Kidney (tissue), 14 donors: ENCODE results near the gene PIP4K2A. TPM values are rescaled to one million over a fixed set of nuclear protein-coding genes. Genes with fewer than 3 reads are reported as not detected.

Experiments
- DNase-seq, 5 donors: peaks; one replicate each; pipeline ENCODE4 v3.0.0-alpha.2; 2013 to 2020
- FAIRE-seq: peaks from 2 replicates; lab custom pipeline; 2012; peaks lifted over from hg19 to GRCh38; lab: Jason Lieb, UNC
- H3K27ac ChIP-seq, 2 donors: one replicate each; pipeline ENCODE4 v1.7.0; 2013; ENCODE audit warnings: low read depth in 2 of 2, low read length in 2 of 2, inconsistent platforms in 1 of 2
- H3K27me3 ChIP-seq: one replicate; pipeline ENCODE4 v1.7.1; 2013; ENCODE audit warnings: low read length, inconsistent platforms; ENCODE audit not compliant: control insufficient read depth, insufficient read depth
- H3K36me3 ChIP-seq, 3 donors: one replicate each; pipeline versions ENCODE4 v1.7.0 to v1.7.1; 2013; ENCODE audit warnings: low read length in 3 of 3, control low read depth in 1 of 3, inconsistent platforms in 1 of 3; ENCODE audit not compliant: insufficient read depth in 3 of 3, control insufficient read depth in 2 of 3
- H3K4me1 ChIP-seq, 3 donors: one replicate each; pipeline versions ENCODE4 v1.7.0 to v1.7.1; 2013; ENCODE audit warnings: low read length in 3 of 3, inconsistent platforms in 1 of 3, low read depth in 1 of 3; ENCODE audit not compliant: control insufficient read depth in 2 of 3, insufficient read depth in 2 of 3
- H3K4me3 ChIP-seq, 3 donors: one replicate each; pipeline versions ENCODE4 v1.7.0 to v1.8.1; 2013; ENCODE audit warnings: low read length in 3 of 3, control low read depth in 1 of 3, inconsistent platforms in 1 of 3
- H3K9ac ChIP-seq, 3 donors: one replicate each; pipeline versions ENCODE4 v1.7.0 to v1.7.1; 2013; ENCODE audit warnings: low read length in 3 of 3, control low read depth in 1 of 3, inconsistent platforms in 1 of 3
- H3K9me3 ChIP-seq, 3 donors: one replicate each; pipeline versions ENCODE4 v1.7.0 to v1.7.1; 2013; ENCODE audit warnings: low read length in 3 of 3, control low read depth in 1 of 3, inconsistent platforms in 1 of 3; ENCODE audit not compliant: control insufficient read depth in 2 of 3, insufficient read depth in 1 of 3
- intact Hi-C: fragments of 100-400 bp; cut with DNase I; formaldehyde crosslinking; loops from one replicate; pipeline ENCODE4 v1.11.1; 2022
- polyA plus RNA-seq: library from polyadenylated mRNA; stranded (reverse); fragments of 350-450 nt; fragmentation: Illumina TruSeq; extraction: RNeasy Lipid Tissue Mini Kit (QIAGEN cat#74804); gene quantifications from one replicate; pipeline ENCODE4 v1.2.3, GENCODE V29; 2014; ENCODE audit warnings: low read depth, low replicate concordance; ENCODE audit not compliant: insufficient read depth
- total RNA-seq: library from RNA; stranded (reverse); fragmentation: NEBNext Ultra II Directional; extraction: Animal tissue kit (Norgen Biotek cat#: 25700); gene quantifications from one replicate; pipeline ENCODE4 v1.2.1, GENCODE V29; 2021
- TF ChIP-seq, protein P1 (sequence below): IDR thresholded peaks from 3 replicates; pipeline ENCODE4 v1.5.1; 2012; ENCODE audit warnings: mild to moderate bottlenecking, moderate library complexity, borderline replicate concordance; ENCODE audit not compliant: insufficient read depth; ENCODE audit errors: extremely low read depth
- donor health status: control.
- donor health status: control.
- donor health status: control.
- donor health status: control.
- donor health status: control.
- donor health status: DM: yes; HTN: yes; CAD: no.
- donor health status: Normal renal cell carcinoma (clear cell type).

Gene PIP4K2A
- total and polyA plus RNA-seq, 2 donors from 2014 or later = 12.2 to 54.6 TPM

DNA sequence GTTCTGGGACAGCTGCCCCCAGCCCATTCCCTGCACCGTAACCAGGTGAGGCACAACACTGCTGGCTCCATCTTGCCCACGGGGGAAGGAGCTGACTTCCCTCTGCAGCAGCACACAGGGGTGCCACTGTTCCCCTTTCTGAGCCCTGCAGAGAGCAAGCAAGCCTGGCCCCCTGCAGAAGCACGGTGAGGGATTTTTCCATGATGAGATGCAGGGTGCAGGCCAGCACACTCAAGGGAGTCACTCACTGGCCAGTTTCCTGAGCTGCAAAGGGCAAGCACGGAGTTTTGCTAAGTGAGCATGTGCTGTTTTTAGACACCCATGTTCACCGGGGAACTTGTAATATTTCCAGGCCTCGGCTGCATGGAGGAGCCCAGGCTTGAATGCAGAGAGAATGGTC lies 176.6 kb downstream of the PIP4K2A start:
- DNase-seq (no peak), FAIRE-seq (no peak)
- no peak overlapping the region for H3K4me3 ChIP-seq
- intact Hi-C loops = no loop called here
- no peaks in the 10 kb centered on the region for H3K27me3 ChIP-seq
- H3K9ac ChIP-seq = no peak overlapping the region
- no peaks in the 10 kb centered on the region for H3K9me3 ChIP-seq
- TF ChIP-seq, protein P1, sequence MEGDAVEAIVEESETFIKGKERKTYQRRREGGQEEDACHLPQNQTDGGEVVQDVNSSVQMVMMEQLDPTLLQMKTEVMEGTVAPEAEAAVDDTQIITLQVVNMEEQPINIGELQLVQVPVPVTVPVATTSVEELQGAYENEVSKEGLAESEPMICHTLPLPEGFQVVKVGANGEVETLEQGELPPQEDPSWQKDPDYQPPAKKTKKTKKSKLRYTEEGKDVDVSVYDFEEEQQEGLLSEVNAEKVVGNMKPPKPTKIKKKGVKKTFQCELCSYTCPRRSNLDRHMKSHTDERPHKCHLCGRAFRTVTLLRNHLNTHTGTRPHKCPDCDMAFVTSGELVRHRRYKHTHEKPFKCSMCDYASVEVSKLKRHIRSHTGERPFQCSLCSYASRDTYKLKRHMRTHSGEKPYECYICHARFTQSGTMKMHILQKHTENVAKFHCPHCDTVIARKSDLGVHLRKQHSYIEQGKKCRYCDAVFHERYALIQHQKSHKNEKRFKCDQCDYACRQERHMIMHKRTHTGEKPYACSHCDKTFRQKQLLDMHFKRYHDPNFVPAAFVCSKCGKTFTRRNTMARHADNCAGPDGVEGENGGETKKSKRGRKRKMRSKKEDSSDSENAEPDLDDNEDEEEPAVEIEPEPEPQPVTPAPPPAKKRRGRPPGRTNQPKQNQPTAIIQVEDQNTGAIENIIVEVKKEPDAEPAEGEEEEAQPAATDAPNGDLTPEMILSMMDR = no peak
- no peaks in the 10 kb centered on the region for H3K4me1 ChIP-seq
- H3K36me3 ChIP-seq = peaks cover 2 to 16% (median 16%) of the 10 kb centered on the region in 3 donors
- H3K27ac ChIP-seq = no peak overlapping the region

DNA sequence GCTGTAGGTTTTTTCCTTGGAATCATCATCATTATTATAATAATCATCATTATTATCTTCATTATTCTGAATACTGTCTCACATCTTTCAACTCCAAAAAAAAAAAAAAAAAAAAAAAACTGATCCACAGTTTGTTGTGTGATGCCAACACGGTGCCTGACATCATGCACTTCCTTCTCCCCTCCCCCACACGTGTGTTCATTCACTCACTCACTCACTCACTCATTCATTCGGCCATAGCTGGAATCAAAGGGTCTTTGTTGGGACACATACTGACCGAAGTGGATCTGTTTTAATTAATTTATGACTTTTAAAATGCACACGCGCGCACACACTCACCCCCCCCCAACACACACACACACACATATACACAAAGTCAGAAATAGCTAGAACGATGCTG lies 177.8 kb downstream of the PIP4K2A start:
- no peaks in the 10 kb centered on the region for H3K27me3 ChIP-seq
- intact Hi-C loops = no loop called here
- H3K36me3 ChIP-seq = peaks cover 2 to 12% (median 7%) of the 10 kb centered on the region in 3 donors
- no peak overlapping the region for H3K4me3 ChIP-seq
- TF ChIP-seq, protein P1 = no peak
- H3K27ac ChIP-seq = no peak overlapping the region
- no peak for FAIRE-seq
- H3K9me3 ChIP-seq = no peaks in the 10 kb centered on the region
- H3K9ac ChIP-seq = no peak overlapping the region
- no peak for DNase-seq
- H3K4me1 ChIP-seq = no peaks in the 10 kb centered on the region

DNA sequence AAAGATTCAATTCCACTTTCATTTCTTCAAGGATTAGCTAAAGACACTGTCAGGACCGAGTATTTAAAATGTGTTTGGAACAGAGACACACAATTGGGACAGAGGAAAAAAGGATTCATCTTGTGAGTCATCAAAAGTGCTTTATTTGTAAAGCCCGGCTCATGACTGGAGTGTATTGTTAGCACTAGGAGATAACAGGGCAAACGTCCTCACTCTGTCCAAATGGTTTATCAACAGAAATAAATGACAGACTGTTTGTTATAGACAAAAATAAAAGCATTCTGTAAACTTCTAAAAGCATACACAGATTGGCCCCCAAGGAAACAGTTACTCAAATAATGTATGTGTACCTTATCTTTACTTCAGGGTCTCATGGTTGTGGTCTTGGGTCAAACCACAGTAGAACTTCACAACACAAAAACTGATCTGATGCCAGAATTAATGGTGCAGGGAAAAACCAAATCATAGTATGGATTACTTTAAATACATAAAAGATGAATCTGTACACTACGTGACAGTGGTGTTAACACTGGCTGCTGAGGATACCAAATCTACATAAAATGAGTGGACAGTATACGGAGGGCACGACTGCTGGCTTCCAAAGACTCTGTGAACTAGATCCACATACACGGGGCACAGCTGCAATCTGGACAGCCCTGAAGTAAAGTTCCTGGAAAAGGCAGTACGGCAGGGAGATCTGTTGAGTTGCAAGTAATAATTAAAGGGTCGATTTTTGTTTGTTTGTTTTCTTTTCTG lies 179.4 kb downstream of the PIP4K2A start:
- Histone ChIP-seq H3K36me3 (peaks cover 0 to 9% (median 0%) of the 10 kb centered on the region in 3 donors), H3K9ac (no peak overlapping the region), H3K9me3 (no peaks in the 10 kb centered on the region), H3K27ac (no peak overlapping the region), H3K27me3 (no peaks in the 10 kb centered on the region), H3K4me3 (no peak overlapping the region), H3K4me1 (no peaks in the 10 kb centered on the region)
- intact Hi-C loops = no loop called here
- TF ChIP-seq, protein P1 = no peak
- no peak for DNase-seq
- FAIRE-seq = no peak

DNA sequence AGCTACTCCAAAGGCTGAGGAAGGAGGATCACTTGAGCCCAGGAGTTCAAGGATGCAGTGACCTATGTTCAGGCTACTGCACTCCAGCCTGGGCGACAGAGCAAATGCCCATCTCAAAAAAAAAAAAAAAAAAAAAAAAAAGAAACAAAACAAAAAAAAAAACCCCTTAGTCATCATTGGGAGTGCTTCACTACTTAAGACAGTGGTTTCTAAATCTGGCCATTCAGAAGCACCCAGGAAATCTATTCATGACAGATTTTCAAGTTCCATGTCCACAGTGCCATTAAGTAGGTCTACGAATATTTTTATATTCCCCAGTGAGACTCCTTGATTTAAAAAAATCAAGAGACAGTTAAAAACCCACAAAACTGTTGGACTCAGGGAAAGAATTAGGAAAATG lies 182.9 kb downstream of the PIP4K2A start:
- Histone ChIP-seq H3K27ac (no peak overlapping the region), H3K4me1 (no peaks in the 10 kb centered on the region), H3K4me3 (no peak overlapping the region), H3K36me3 (no peaks in the 10 kb centered on the region), H3K27me3 (no peaks in the 10 kb centered on the region), H3K9ac (no peak overlapping the region), H3K9me3 (peaks cover 0 to 11% (median 0%) of the 10 kb centered on the region in 3 donors)
- DNase-seq (no peak), FAIRE-seq (no peak)
- intact Hi-C loops = no loop called here
- TF ChIP-seq, protein P1 = no peak
